Measurements from ENCODE around the gene CYB5R4.

GRCh38 chr6:83875843-83876242 is 16.4 kb downstream of the CYB5R4 start:
- TF ChIP-seq, protein P1, sequence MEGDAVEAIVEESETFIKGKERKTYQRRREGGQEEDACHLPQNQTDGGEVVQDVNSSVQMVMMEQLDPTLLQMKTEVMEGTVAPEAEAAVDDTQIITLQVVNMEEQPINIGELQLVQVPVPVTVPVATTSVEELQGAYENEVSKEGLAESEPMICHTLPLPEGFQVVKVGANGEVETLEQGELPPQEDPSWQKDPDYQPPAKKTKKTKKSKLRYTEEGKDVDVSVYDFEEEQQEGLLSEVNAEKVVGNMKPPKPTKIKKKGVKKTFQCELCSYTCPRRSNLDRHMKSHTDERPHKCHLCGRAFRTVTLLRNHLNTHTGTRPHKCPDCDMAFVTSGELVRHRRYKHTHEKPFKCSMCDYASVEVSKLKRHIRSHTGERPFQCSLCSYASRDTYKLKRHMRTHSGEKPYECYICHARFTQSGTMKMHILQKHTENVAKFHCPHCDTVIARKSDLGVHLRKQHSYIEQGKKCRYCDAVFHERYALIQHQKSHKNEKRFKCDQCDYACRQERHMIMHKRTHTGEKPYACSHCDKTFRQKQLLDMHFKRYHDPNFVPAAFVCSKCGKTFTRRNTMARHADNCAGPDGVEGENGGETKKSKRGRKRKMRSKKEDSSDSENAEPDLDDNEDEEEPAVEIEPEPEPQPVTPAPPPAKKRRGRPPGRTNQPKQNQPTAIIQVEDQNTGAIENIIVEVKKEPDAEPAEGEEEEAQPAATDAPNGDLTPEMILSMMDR (IDR thresholded peaks at IDR 0.05) = no peak
- no peak for TF ChIP-seq EP300 (IDR thresholded peaks at IDR 0.05)

All from esophagus muscularis mucosa (tissue), 3 donors.